HL-60 (cell line): ENCODE results near the gene INPP4B.

ENCODE experiments used
- DNase-seq, 2 experiments: peaks; one replicate each; pipeline ENCODE4 v3.0.0-alpha.2; 2010 to 2020; ENCODE audit warnings: low read depth in 1 of 2, low spot score in 1 of 2
- H3K27ac ChIP-seq: fragments of 250-450 bp; sonication (Bioruptor Pico); replicated peaks from 2 replicates; pipeline ENCODE4 v1.5.1; 2020; ENCODE audit warnings: mild to moderate bottlenecking, moderate library complexity
- H3K27me3 ChIP-seq: fragments of 250-450 bp; sonication (Bioruptor Pico); 2 replicates; pipeline ENCODE4 v1.5.1; 2021; ENCODE audit warnings: mild to moderate bottlenecking, moderate library complexity; ENCODE audit not compliant: insufficient read depth, poor library complexity, severe bottlenecking
- H3K4me3 ChIP-seq: replicated peaks from 2 replicates; pipeline ENCODE4 v1.5.1; 2011; ENCODE audit warnings: mild to moderate bottlenecking, control low read depth, low read length; ENCODE audit not compliant: insufficient read depth
- CTCF ChIP-seq: IDR thresholded peaks from one replicate; pipeline ENCODE4 v1.5.1; 2011; ENCODE audit warnings: low read length, control low read depth, inconsistent platforms; ENCODE audit not compliant: insufficient read depth
- GABPA ChIP-seq: IDR thresholded peaks from 2 replicates; pipeline ENCODE4 v1.6.1; 2012; ENCODE audit warnings: low read depth
- POLR2AphosphoS5 ChIP-seq: IDR thresholded peaks from 2 replicates; pipeline ENCODE4 v1.6.1; 2012; ENCODE audit warnings: low read depth
- REST ChIP-seq: IDR thresholded peaks from 2 replicates; pipeline ENCODE4 v1.6.1; 2012; ENCODE audit warnings: low read depth; ENCODE audit not compliant: insufficient replicate concordance
- SPI1 ChIP-seq: IDR thresholded peaks from 2 replicates; pipeline ENCODE4 v1.6.1; 2012; ENCODE audit warnings: low read depth, mild to moderate bottlenecking, borderline replicate concordance

Gene INPP4B

GRCh38 chr4:142743121-142743825 is 102.8 kb downstream of the INPP4B start:
- Histone ChIP-seq H3K27me3 (no peaks in the 10 kb centered on the region), H3K27ac (no peak overlapping the region), H3K4me3 (no peak overlapping the region)
- TF ChIP-seq REST, result no peak
- TF ChIP-seq GABPA, result no peak
- TF ChIP-seq SPI1, result no peak
- no peak for TF ChIP-seq POLR2AphosphoS5
- no peak for TF ChIP-seq CTCF
- DNase-seq, result no peak

GRCh38 chr4:142741995-142742394 is 104.1 kb downstream of the INPP4B start:
- TF ChIP-seq CTCF (no peak), GABPA (no peak), SPI1 (no peak), REST (no peak), POLR2AphosphoS5 (no peak)
- DNase-seq, result no peak
- Histone ChIP-seq H3K27ac (no peak overlapping the region), H3K27me3 (no peaks in the 10 kb centered on the region), H3K4me3 (no peak overlapping the region)

- TF ChIP-seq GABPA (no peak), CTCF (no peak), REST (no peak), POLR2AphosphoS5 (no peak), SPI1 (no peak)
- H3K27me3 ChIP-seq, result no peaks in the 10 kb centered on the region
- no peak for DNase-seq
- no peak overlapping the region for H3K4me3 ChIP-seq
- no peak overlapping the region for H3K27ac ChIP-seq
Measured at GRCh38 chr4:142728233-142728632, 117.9 kb downstream of the INPP4B start.
